MCF 10A (cell line): ENCODE measurements around the gene RELB. TPM values are rescaled to one million over a fixed set of nuclear protein-coding genes. Genes with fewer than 3 reads are reported as not detected.

Experiments used
- BruUV-seq: library from RNA; stranded (reverse); fragments of 400-500 nt; replicated peaks from 2 replicates; lab custom pipeline; 2021; lab: Mats Ljungman, UMichigan
- CTCF ChIA-PET: fragments of 300-600 bp; sonication (Branson Sonifier 250); formaldehyde crosslinking; extraction: SDS; loops from one replicate; lab custom pipeline; 2021; ENCODE audit warnings: antibody characterized with exemption, inconsistent platforms; lab: Yijun Ruan, JAX
- POLR2A ChIA-PET: fragments of 300-600, 350-650 bp; sonication (Branson Sonifier 250); formaldehyde crosslinking; extraction: SDS; loops from one replicate; lab custom pipeline; 2020; ENCODE audit warnings: antibody characterized with exemption, inconsistent platforms; lab: Yijun Ruan, JAX
- DNase-seq: peaks from one replicate; pipeline ENCODE4 v3.0.0-alpha.2; 2018; ENCODE audit not compliant: unreplicated experiment
- H3K27ac Mint-ChIP-seq: one replicate; pipeline ENCODE4 v1.8.0; 2022; ENCODE audit warnings: mild to moderate bottlenecking, low read depth, mixed read lengths; ENCODE audit not compliant: unreplicated experiment
- H3K27me3 Mint-ChIP-seq: one replicate; pipeline ENCODE4 v1.8.0; 2022; ENCODE audit warnings: mixed read lengths; ENCODE audit not compliant: insufficient read depth, unreplicated experiment
- H3K36me3 Mint-ChIP-seq: one replicate; pipeline ENCODE4 v1.8.0; 2022; ENCODE audit warnings: mild to moderate bottlenecking, moderate library complexity, mixed read lengths; ENCODE audit not compliant: insufficient read depth, unreplicated experiment
- H3K4me1 Mint-ChIP-seq: one replicate; pipeline ENCODE4 v1.8.0; 2022; ENCODE audit warnings: mixed read lengths; ENCODE audit not compliant: insufficient read depth, unreplicated experiment
- H3K4me3 Mint-ChIP-seq: one replicate; pipeline ENCODE4 v1.8.0; 2022; ENCODE audit warnings: mild to moderate bottlenecking, moderate library complexity, mixed read lengths; ENCODE audit not compliant: unreplicated experiment
- H3K9me3 Mint-ChIP-seq: one replicate; pipeline ENCODE4 v1.8.0; 2022; ENCODE audit warnings: mixed read lengths; ENCODE audit not compliant: unreplicated experiment
- intact Hi-C: fragments of 100-400 bp; cut with micrococcal nuclease; formaldehyde crosslinking; loops from 2 replicates; pipeline ENCODE4 v1.14.1; 2022
- total RNA-seq: library from RNA; stranded (reverse); gene quantifications from 2 replicates; pipeline ENCODE4 v1.2.3, GENCODE V29; 2022
- TF ChIP-seq, protein P1 (sequence below): fragments of 200-600 bp; IDR thresholded peaks from one replicate; pipeline ENCODE4 v1.8.0; 2022; ENCODE audit warnings: antibody characterized with exemption, mild to moderate bottlenecking; ENCODE audit not compliant: unreplicated experiment

Gene RELB
- total RNA-seq, 1 experiment from 2014 or later = 39.8 TPM

GRCh38 chr19:45020071-45020470, 18.8 kb downstream of the RELB start:
- no peak for DNase-seq
- ChIA-PET POLR2A (interaction anchor here (2.2 kb wide), 1 partner anchor 19 kb away, joined by 9 read pairs; the partner anchor contains the start of gene CLASRP), CTCF (interaction anchor here (1.1 kb wide), 1 partner anchor 8 kb away, joined by 4 read pairs; no protein-coding TSS in a partner anchor)
- Mint-ChIP-seq H3K4me1 (peaks cover 9% of the 10 kb centered on the region), H3K36me3 (peaks cover 71% of the 10 kb centered on the region), H3K4me3 (no peak overlapping the region), H3K27me3 (no peaks in the 10 kb centered on the region), H3K9me3 (no peaks in the 10 kb centered on the region), H3K27ac (no peak overlapping the region)
- TF ChIP-seq, protein P1, sequence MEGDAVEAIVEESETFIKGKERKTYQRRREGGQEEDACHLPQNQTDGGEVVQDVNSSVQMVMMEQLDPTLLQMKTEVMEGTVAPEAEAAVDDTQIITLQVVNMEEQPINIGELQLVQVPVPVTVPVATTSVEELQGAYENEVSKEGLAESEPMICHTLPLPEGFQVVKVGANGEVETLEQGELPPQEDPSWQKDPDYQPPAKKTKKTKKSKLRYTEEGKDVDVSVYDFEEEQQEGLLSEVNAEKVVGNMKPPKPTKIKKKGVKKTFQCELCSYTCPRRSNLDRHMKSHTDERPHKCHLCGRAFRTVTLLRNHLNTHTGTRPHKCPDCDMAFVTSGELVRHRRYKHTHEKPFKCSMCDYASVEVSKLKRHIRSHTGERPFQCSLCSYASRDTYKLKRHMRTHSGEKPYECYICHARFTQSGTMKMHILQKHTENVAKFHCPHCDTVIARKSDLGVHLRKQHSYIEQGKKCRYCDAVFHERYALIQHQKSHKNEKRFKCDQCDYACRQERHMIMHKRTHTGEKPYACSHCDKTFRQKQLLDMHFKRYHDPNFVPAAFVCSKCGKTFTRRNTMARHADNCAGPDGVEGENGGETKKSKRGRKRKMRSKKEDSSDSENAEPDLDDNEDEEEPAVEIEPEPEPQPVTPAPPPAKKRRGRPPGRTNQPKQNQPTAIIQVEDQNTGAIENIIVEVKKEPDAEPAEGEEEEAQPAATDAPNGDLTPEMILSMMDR = no peak
- intact Hi-C loops = no loop called here
- BruUV-seq = no TSS peak

- no TSS peak for BruUV-seq
- ChIA-PET CTCF (interaction anchor here (0.6 to 0.8 kb wide), 2 partner anchors 11 to 15 kb away, joined by 3 read pairs; no protein-coding TSS in a partner anchor), POLR2A (no interaction called here)
- Mint-ChIP-seq H3K36me3 (peaks cover 71% of the 10 kb centered on the region), H3K4me3 (no peak overlapping the region), H3K9me3 (no peaks in the 10 kb centered on the region), H3K27ac (no peak overlapping the region), H3K27me3 (no peaks in the 10 kb centered on the region), H3K4me1 (peaks cover 9% of the 10 kb centered on the region)
- TF ChIP-seq, protein P1 = no peak
- no peak for DNase-seq
- intact Hi-C loops = no loop called here
Observed at GRCh38 chr19:45021971-45022370, 20.7 kb downstream of the RELB start.

DNA sequence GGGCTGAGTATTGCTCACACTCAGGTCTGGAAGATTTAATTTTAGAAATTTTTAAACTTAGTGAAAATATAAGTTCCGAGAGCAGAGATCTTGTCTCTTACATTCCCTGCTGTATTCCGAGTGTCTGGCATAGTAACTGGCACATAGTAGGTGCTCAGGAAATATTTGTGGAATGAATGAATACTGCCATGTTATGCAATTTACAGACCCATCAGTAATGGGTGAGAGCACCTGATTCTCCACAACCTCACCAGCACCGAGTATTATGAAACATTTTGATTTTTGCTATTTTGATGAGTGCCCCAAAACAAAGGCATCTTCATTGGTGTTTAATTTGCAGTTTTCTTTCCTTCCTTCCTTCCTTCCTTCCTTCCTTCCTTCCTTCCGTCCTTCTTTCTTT, 21.8 kb downstream of the RELB start:
- H3K4me1 Mint-ChIP-seq = peaks cover 9% of the 10 kb centered on the region
- no peaks in the 10 kb centered on the region for H3K9me3 Mint-ChIP-seq
- intact Hi-C loops = no loop called here
- no peaks in the 10 kb centered on the region for H3K27me3 Mint-ChIP-seq
- H3K36me3 Mint-ChIP-seq = peaks cover 75% of the 10 kb centered on the region
- BruUV-seq = no TSS peak
- POLR2A ChIA-PET = interaction anchor here (1.3 kb wide), 1 partner anchor 16 kb away, joined by 5 read pairs; the partner anchor contains the start of gene CLASRP
- H3K4me3 Mint-ChIP-seq = no peak overlapping the region
- no peak for DNase-seq
- TF ChIP-seq, protein P1 = no peak
- CTCF ChIA-PET = no interaction called here
- H3K27ac Mint-ChIP-seq = no peak overlapping the region

DNA sequence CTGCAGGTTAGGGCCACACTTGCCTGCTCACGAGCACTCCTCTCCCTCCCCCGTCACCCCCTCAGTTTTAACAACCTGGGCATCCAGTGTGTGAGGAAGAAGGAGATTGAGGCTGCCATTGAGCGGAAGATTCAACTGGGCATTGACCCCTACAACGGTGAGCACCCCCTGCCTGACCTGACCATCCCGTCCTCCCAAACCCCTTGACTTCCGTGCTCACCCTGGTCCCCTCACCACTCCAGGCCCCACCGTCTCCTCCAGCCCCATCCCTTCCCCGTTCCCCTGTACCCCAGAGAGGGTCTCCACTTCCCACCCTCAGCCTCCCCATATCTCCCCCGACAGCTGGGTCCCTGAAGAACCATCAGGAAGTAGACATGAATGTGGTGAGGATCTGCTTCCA, 24.0 kb downstream of the RELB start:
- no peak for DNase-seq
- no peak overlapping the region for H3K27ac Mint-ChIP-seq
- H3K4me3 Mint-ChIP-seq = no peak overlapping the region
- TF ChIP-seq, protein P1 = no peak
- H3K4me1 Mint-ChIP-seq = no peaks in the 10 kb centered on the region
- intact Hi-C loops = no loop called here
- ChIA-PET CTCF (interaction anchor here (1.5 kb wide), 1 partner anchor 34 kb away, joined by 5 read pairs; no protein-coding TSS in a partner anchor), POLR2A (no interaction called here)
- H3K36me3 Mint-ChIP-seq = peaks cover 82% of the 10 kb centered on the region
- H3K27me3 Mint-ChIP-seq = no peaks in the 10 kb centered on the region
- no TSS peak for BruUV-seq
- no peaks in the 10 kb centered on the region for H3K9me3 Mint-ChIP-seq
